ENCODE measurements around the gene TMTC4.
"Not testable (repeated sequence)": the region's sequence is repeated elsewhere in the genome, so short reads cannot be mapped to it uniquely, and the experiment has no call there.

The TMTC4 gene

DNA sequence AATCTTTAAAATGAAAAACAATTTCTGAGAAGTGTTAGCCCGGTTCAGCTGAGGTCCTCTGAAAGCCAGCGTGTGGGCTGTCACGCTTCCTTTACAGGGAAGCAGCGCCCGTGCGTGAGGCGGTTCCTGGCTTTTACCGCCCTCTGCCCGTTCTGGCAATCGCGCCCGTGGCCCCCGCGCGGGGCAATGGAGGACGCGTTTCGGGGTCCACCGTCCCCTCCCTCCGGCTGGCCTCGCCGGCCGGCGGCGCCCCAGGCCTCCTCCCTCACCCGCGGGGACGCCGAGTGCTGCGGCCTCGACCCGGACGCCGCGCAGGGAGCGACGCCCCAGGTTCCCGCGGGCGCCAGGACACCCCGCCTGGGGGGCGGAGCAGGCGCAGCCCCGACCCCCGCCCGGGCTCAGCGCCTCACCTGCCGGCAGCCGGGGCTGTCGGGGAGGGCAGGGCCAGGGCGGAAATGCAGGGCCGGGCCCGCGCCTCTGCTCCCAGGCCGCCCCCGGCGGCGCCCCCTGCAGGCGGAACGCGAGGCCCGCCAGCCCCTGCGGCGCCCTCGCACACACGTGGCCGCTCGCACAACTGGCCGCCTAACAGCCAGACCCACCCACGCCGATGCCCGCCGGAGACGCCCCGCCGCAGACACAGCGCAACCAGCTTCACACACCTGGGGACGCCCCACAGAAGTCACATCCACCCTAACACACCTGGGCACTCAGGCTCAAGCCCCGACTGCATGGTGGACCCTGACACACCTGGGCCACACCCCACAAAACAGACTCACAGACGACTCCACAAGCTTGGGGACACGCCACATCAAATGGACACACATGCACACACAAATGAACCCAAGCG, 86.0 kb downstream of the TMTC4 start, which contains the start of gene GGACT:
TSS of gene GGACT (minus strand) at position 459 of the 847 bp plus-strand sequence. CDS start 56,198 bp downstream, outside the sequence.
- peak; percentile 47 for DNase-seq (ENCODE audit: low spot score)

DNA sequence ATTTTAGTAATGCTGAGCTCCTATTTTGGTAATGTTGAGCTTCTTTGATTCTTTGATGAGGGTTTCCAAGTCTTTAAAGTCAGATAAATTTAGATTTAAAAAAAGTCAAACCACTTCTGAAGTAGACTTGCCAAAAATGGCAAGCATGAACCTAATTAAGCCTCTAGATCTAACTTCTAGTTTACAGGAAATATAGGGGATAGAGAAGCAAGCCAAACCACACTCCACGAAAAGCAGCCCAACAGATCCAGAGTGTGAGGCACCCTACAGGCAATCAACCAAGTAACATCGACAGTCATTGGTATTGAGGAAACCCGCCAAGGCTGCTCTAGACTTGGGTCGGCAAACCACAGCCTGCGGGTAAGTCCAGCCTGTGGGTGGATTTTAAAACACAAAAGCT, 89.7 kb downstream of the TMTC4 start:
- DNase-seq (ENCODE audit: low spot score), result no peak

DNA sequence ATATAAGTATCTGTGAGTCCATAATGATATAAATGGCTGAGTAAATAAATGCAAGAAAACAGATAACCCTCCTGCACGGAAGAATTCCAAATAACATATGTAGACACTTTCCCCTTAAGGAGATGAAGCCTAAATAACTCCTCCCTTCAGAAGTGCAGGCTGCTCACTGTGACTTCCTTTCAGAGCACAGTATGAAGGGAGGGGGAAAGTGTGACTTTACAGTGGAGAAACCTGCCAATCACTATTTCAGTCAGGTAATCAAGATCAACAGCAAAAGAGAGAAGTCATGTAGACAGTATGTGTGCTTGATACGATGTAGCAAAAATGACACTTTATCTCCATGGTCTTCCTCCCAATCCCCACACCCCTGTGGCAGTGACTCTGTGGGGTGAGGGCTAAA, 93.1 kb downstream of the TMTC4 start:
- no peak for DNase-seq (ENCODE audit: low spot score)

DNA sequence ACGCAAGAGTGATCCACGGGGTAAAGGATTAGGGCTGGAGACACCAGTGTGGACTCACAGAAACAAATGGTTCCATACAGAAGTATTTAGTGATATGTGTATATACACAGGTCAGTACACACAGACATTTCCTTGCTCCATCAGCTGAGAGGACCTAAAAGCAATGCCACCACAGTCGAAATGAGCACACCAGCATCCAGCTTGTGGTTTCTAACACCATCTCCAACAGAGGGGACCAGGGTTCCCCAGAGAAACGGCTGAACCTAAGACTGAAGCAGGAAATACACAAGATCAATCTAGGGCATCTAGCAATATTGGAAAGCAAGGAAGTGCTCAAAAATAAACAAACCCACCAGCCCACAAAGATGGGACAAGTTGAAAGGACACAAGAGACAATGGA, 93.6 kb downstream of the TMTC4 start:
- no peak for DNase-seq (ENCODE audit: low spot score)

DNA sequence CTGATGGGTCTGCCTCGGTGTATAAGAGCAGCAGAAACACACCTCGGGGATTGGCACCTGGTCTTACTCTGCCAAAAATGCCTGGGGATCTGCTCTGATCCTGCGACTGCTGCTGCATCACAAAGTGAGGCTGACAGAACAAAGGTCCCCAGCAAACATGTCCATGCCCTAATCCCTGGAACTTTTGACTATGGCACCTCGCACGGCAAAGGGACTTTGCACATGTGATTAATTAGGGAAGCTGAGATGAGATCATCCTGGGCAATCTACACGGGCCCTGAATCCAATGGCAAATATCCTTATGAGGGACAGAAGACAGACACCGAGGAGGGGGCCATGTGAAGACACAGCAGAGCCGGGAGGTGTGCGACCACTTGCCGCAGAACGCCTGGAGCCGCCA, 94.5 kb downstream of the TMTC4 start:
- no peak for DNase-seq (ENCODE audit: low spot score)

DNA sequence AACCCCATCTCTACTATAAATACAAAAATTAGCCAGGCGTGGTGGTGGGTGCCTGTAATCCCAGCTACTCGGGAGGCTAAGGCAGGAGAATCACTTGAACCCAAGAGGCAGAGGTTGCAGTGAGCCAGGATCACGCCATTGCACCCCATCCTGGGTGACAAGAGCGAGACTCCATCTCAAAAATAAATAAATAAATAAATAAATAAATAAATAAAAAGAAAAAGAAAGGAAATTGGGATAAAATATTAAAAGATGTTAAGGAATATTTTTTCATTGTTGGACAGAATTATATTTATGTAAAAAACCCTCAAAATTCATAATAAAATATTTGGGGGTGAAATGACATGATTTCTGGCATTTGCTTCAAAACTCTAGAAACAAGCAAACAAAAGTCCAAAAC, 97.4 kb downstream of the TMTC4 start:
- DNase-seq (ENCODE audit: low spot score), result not testable (repeated sequence)

DNA sequence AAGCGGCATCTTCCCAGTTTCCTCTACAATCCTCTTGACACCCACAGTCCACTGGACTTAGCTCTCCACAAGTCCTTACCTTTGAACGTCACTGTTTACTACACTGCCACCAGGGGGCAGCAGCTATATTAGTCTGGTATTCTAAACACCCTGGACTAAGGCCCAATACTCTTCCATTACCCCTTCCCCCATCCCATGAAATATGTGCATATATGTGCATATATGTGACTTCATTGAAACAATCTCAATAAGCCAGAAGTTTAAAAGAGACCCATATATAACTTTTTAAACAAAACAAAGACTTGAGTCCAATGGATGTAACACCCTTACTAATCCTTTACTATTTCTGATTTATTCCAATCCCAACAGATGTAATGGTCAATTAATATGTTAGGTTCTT, 101.5 kb downstream of the TMTC4 start:
- peak; percentile 76 for DNase-seq (ENCODE audit: low spot score)

DNA sequence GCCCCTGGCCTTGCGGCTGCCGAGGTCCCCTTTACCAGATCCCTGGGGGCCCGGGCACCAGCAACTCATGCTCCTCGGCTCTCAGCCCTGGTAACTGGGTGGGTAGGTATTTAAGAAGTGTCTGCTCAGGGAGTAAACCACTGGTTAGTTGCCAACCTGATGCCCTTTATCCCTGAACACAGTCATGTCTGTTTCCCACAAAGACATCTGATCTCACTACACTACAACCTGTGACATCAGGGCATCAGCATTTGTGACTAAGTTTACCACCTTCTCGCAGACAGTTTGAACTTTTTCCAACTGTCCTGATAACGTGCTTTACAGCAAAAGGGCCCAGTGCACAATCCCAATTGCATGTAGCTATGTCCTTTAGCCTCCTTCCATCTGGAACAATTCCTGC, 108.1 kb downstream of the TMTC4 start:
- DNase-seq (ENCODE audit: low spot score), result no peak

DNA sequence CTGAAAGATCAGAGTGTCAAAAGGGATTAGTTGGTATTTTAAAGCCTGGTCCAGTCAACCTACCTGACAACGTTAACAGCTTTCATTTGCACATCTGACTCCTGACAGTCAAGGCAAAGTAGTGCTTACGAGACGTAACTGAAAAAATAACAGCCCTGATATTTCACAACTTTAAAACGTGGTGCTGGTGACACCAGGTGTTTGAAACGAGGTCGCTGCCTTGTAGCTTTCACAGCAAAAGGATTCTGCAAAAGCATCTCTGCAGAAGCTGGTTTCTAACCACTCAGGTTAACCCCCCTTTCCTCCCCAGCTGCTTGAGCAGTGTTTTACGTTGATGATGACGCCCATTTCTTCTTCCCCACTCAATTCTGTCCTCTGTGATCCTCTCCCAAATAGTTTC, 109.3 kb downstream of the TMTC4 start:
- DNase-seq (ENCODE audit: low spot score), result no peak

DNA sequence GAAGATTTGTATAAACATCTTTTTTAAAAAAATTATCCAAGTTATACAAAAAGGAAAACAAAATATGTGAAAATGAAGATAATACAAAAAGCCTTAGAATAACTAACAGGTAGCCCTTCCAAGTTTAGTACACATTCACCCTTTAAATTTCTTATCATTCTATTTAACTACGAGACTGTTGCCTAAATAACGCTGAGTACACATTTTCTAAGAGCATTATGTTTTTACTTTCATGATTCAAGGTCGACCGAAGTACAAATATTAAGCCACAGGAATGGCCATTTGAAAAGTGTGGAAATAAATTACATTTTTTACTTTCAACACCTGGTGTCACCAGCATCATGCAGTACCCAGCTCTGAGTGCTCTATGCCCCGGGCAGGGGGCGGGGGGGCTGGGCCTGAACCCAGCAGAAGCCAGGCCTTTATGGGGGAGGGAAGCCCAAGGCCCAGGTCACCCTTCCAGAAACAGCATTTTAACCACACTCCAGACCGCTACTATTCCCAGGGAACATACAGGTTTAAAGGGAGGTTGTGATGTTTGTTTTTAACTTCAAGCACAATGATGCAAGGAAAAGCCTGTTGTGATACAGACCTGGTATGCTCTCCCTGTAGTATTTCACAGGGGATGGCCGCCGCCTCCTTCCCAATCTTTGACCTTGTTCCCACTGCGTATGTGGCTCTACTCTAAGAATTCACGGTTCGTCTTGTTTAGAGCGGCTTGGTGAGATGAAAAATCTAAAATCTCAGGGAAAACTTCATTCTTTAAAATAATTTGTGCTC, 110.0 kb downstream of the TMTC4 start:
- no peak for DNase-seq (ENCODE audit: low spot score)

DNA sequence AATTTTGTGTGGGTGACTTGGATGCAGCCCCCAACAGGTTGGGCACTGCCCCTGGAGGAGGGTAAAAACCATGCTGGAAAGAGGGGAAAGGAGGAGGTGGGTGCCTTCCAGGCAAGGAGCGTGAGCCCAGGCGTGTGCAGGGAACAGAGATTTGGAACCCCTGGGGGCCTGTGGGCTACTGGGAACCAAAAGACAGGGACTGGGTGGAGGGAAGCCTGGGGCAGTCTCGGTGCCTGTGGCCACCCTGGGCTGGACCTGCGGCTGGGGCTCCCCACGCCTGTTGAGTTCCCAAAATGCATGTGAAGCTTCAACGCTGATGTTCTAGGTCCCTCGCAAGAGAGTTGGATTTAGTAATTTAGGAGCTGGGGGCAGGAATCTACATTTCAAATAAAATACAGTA, 110.8 kb downstream of the TMTC4 start:
- DNase-seq (ENCODE audit: low spot score), result no peak

DNA sequence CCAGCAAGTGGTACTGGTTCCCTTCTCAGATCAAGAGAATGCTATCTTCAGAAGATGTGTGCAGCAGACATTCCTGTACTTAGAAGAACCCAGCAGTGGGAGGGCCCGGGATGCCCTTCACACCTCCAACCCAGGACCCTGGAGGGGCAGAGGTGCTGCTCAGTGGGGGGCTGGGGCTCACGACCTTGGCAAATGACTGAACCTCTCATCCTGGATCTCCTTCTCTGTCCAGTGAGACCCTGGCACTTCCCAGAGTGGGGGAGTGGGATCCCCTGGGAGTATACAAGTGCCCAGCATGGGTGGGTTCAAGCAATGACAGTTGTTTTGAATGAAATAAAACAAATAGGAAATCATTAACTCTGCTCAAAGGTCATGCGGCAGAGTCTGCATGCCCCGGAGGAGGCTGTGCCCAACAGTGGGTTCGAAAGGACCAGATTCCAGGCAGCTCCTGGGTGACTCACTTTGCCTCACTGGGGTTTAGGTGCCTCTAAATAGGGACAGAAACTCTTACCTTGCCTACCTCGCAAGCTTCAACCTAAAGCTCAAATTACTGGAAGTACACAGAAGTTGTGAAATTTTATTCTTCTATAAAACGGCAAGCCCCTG, 112.9 kb downstream of the TMTC4 start:
- no peak for DNase-seq (ENCODE audit: low spot score)

DNA sequence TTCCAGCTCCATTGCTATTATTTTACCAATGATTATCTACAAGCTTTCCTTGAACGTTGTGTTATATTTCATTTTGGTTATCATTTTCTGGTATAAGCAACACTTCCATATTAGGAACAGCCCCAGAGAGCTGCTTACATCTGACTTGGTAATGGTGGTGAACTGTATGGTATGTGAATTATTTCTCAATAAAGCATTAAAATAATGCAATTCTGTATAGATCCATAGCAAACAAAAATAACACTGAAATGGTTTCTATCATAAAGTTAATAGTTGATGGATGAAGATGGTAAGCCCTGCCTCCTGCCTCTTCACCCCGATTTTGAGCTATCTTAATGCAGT, 113.5 kb downstream of the TMTC4 start:
- no peak for DNase-seq (ENCODE audit: low spot score)

DNA sequence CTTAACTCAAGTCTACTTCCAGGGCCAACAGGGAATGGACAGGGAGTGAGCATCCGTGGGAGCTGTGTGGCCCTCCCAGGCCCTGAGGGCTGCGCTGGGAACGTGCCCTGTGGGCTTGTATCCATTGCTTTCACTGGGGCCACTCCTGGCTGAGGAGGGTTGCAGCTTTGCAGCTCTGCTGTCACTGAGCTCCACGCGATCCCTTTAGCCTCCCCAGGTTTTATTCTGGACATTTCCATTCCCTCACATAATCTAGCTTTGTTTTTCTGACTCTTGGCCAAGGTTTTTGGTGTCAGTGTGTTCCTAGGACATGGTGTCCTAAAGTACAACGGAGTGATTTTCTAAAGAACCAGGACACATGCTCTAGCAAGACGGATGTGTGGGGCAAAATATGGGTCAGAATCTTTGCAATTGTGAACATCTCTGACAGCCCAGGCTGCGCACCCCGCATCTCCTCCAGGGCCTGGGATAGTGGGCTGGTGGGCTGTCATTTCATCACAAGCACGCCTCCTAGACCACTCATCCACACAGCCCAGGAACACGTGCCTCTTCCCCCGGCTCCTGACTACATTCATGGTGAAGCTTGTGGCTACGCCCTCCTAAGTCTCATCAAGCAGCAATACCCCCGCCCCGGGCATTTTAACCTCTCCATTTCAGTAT, 114.0 kb downstream of the TMTC4 start:
- DNase-seq (ENCODE audit: low spot score), result peak; percentile 73

DNA sequence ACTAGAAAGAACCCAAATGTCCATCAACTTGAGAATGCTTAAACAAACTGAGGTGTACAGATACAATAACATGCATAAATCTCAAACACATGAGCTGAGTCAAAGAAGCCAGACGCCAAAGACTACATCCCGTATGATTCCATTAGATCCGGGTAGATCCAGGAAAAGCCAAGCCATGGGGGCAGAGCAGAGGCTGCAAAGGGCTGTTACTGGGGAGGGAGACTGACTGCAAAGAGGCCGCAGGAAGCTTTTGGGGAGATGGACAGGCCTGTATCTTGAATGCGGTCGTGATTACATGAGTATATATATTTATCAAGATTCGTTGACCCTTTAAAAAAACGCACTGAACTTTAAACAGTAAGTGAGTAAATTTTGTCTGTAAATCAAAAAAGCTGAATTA, 114.7 kb downstream of the TMTC4 start:
- no peak for DNase-seq (ENCODE audit: low spot score)

All from cerebellar cortex (tissue), 1 donor.